NCI-H510A treated with DMSO at 0.1 percent for 48 hours (cell line): Measurements from ENCODE around the gene TEF.
"Not testable (repeated sequence)": the region's sequence is repeated elsewhere in the genome, so short reads cannot be mapped to it uniquely, and the experiment has no call there.

Experiments
- DNase-seq: peaks from one replicate; lab custom pipeline; 2025; lab: John Stamatoyannopoulos, UW

The TEF gene

DNA sequence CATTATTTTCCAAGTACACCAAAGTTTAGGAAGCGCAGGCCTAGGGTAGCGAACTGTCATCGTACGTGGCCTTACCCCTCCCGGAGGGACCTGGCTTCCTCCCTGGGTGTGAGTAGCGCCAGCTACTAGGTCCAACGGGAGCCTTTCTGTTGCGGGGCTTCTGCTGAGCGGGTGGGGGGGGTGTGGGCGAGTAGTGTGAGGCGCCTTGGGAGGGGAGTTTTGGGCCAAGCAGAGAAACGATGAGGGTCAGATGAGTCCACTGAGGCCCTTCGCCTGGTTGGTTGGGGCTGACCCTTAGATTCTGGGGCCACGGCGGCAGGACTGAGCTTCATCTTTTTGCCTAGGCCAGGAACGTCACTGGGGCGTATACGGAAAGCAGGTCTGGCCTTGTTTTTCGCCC, 868 bp downstream of the TEF start:
- DNase-seq, result no peak

DNA sequence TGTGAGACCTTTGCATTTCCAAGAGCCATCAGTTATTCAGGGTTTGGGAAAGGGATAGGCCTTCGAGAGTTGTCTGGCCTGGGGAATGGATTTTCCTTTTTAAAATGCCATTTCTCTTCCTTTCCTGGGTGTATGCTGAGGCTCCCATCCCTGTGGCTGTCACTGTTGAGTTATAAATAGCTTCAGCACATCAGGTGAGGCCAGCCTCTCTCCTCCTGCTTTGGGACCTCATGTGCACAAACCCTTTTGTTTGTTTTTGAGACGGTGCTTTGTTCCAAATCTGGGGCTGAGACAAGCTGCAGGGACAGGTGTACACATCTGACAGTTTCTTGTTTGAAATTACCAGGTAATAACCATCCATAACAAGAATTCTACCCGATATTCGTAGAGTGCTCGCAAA, 1.3 kb downstream of the TEF start:
- DNase-seq, result no peak

DNA sequence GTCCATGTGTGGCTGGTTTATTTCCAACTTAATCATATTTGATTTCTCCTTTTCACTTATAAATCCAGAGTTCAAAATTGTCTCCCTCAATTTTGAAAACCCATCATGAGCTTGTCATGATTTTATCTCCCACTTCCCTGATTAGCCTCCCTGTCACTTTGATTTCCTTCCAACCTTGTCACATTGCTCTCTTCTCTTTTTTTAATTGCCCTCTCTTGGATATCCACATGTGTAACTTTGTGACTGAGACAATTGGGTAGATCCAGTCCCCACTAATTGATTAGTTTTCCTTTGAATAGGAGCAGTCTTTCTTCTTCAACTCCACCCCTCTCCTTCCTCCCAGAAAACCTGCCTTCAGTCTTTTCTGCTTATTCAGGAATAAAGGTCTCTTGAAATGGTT, 2.4 kb downstream of the TEF start:
- no peak for DNase-seq

DNA sequence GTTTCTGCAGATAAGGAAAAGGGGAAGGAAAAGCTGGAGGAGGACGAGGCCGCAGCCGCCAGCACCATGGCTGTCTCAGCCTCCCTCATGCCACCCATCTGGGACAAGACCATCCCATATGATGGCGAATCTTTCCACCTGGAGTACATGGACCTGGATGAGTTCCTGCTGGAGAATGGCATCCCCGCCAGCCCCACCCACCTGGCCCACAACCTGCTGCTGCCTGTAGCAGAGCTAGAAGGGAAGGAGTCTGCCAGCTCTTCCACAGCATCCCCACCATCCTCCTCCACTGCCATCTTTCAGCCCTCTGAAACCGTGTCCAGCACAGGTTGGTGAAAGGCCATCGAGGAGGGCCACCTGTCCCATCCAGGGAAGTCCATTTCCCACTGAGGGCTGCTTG, 5.6 kb downstream of the TEF start:
- no peak for DNase-seq

DNA sequence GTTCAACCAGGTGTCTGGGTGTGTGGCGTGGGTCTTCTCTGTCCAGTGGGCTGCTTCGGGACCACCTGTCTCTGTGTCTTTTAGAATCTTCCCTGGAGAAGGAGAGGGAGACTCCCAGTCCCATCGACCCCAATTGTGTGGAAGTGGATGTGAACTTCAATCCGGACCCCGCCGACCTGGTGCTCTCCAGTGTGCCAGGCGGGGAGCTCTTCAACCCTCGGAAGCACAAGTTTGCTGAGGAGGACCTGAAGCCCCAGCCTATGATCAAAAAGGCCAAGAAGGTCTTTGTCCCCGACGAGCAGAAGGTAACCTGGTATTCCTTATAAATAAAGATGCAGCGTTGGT, 12.2 kb downstream of the TEF start:
- DNase-seq, result no peak

DNA sequence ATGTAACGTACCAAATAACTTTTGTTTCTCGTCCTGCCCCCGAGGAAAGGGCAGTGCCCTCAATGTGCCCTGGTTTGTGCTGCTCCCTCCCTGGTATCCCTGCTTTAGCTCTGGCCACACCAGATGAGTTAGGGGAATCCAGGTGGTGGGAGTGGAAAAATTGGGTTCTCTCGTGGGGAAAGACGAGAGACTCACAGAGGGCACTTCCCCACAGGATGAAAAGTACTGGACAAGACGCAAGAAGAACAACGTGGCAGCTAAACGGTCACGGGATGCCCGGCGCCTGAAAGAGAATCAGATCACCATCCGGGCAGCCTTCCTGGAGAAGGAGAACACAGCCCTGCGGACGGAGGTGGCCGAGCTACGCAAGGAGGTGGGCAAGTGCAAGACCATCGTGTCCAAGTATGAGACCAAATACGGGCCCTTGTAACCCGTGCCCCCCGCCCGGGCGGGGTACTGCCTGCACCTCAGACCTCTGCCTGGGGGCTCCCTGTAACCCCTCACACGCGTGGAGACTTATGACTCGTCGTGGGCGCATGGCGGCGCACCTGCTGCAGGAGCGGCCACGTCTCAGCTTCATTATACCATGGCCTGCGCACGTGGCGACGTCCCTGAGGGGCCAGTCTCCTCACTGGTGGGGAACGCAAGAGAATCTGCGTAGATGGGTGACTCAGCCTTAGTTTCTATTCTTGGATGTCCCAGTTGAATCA, 13.9 kb downstream of the TEF start:
- DNase-seq, result no peak

DNA sequence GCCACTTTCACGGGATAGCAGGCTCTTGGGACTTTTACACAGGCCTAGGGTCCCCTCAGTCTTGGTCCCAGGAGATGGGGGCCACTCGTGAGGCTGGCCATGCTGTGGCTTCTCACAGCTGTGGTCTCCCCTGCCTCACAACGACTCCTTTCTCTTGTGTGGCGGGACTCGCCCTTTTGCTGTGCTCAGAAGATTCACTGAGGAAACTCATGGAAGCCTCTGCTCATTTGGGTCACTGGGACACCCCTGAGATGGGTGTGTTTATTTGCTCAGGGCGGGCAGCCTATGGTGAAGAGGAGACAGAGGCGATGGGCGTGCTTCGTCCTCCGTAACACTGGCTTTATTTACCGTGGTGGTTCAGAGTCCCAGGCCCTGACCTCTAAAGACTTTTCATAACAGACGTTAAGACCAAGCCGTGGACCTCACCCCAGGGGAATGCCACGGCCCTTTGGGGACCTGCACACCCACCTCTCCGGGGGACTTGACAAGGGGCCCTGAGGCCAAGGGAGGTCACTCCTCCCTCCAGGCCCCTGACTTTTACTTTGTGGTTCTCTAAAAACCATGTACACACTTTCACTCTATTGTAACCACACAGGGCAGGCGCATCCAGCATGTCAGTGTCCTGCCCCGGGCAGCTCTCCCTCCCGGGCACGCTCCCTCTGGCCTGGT, 15.5 kb downstream of the TEF start:
- no peak for DNase-seq

DNA sequence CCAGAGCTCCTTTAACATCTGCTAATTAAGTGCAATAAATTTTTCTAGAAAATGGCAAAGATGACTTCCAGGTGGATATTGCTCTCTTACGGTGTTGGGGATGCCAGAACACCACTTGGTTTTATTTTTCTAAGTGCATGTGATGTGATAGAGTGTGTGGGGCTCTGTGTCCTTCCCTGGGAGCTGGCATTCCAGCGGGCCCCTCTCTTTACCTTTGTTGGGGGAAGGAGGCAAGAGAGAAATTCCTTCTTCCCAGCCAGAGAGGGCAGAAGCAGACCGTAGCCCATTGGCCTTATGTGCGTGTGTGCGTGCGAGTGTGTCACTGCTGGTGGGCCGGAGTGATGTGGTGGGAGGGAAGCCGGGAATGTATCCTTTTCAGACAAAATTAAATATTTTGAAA, 17.2 kb downstream of the TEF start:
- no peak for DNase-seq

DNA sequence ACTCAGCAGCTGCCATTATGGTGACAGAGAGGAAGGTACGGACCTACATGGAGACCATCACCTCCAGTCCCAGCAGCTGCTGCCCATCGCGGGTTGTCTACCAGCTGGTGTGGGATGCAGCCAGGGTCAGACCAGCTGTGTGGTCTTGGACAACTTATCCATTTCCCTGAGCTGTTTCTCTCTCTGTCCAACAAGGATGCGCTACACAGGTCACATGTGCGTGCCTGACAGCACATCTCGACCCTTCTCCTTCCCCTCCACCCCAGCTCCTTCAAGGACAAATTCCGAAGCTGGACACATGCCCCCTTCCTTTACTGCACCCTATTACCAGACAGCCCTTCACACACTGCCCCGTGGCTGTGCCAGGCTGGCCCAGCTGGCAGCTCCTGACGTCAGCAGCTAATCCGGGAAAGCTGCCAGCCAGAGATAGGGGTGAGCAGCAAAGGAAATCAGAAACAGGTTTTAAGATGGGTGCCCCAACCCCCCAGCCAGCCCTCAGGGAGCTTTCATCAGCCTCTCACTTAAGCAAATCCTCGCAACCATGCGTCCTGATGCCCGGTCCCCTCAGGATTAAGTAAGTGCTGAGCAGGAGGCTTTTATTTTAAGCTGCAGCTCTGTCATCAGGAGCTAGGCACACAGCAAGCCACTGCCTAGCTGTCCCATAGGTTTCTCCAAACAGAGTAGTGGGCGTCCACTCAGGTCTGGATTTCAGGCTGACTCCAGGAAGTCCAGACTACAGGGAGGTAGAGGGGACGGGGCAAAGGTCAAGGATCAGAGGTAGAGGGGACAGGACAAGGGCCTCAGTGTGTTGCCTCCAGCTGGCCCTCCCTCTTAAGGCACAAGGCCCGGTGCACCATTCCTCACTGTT, 20.3 kb downstream of the TEF start:
- peak; percentile 11 for DNase-seq

DNA sequence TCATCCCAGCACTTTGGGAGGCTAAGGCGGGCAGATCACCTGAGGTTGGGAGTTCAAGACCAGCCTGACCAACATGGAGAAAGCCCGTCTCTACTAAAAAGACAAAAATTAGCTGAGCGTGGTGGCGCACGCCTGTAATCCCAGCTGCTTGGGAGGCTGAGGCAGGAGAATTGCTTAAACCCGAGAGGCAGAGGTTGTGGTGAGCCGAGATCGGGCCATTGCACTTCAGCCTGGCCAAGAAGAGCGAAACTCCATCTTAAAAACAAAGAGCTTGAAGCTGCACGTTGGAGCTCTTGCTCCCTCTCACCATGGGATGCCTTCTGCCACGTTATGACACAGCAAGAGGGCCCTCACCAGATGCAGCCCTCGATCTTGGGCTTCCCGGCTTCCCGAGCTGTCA, 21.1 kb downstream of the TEF start:
- not testable (repeated sequence) for DNase-seq

DNA sequence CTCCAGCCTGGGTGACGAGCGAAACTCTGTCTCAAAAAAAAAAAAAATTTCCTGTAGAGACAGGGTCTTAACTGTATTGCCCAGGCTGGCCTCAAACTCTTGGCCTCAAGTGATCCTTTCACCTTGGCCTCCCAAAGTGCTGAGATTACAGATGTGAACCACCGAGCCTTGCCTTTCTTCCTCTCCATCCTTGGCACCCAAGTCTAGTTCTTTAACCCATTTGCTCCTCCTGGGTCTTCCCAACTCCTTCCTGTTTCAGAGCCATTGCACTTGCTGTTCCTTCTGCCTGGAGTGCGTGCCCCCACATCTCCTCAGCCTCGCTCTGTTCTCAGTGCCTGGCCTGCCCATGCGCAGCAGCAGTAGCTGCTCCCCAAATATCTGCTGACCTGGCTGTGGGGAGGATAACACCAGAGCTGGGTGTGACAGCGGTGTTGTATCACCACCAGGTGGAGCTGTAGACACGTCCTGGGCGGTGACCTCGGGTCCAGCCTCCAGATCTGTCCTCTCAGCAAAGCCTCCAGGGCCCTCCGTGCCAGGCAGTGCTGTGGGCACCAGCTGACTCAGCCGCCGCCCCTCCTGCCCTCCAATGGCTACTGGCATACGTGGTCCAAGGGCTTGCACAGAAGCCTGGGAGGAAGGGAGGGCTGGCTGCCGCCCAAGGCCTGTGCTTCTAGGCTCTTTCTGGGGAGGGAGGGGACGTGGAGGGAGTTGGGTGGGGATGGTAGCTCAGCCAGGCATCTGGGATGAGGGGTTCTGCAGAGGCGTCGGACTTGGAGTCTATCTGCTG, 22.0 kb downstream of the TEF start:
- DNase-seq, result peak; percentile 75

DNA sequence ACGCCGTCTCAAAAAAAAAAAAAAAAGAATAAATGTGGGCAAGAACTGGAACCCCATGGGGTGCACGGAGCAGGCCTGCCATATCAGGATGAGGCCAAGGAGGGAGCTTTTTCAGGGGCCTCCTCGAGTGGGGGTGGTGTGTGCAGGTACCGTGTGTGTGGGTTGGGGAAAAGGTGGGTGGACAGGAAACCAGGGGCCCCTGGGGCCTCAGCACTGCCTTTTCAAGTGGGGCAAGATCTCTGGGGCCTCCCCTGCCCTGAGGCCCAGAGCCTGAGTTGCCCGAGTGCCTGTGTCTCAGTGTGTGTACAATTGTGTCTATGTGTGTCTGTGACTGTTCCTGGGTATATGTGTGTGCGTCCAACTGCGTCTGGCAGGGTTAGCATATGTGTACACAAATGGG, 23.8 kb downstream of the TEF start:
- DNase-seq, result no peak

DNA sequence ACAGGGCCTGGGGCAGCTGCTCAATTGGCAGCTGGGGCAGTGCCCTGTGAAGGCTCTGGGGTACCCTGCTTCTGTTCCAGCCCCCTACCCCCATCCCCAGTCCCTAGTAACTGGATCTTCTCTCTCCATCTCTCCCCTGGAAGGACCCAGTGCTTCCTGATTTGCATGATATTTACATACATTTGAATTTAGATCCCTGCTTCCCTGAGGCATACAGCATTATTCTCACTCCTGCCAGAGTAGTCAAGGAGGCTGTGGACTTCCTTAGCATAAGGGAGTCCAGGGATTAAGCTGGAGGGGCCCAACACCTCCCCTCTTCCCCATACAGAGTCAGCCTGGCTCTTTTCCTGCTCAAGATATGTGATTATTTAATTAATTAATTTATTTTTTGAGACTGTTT, 24.7 kb downstream of the TEF start:
- no peak for DNase-seq

DNA sequence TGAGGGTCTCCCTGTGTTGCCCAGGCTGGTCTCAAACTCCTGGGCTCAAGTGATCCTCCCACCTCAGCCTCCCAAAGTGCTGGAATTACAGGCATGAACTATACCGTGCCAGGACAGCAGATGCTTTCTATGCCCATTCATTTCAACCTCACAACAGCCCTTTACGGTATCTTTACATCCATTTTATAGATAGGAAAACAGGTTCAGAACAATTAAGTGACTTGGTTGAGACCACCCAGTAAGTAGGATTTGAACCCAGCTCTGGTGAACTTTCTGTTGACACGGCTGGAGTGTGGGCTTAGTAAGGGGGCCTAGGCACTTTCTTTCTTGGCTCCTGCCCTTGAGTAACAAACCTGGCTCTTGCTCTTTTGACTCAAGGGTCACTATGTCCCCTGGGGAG, 25.7 kb downstream of the TEF start:
- no peak for DNase-seq

DNA sequence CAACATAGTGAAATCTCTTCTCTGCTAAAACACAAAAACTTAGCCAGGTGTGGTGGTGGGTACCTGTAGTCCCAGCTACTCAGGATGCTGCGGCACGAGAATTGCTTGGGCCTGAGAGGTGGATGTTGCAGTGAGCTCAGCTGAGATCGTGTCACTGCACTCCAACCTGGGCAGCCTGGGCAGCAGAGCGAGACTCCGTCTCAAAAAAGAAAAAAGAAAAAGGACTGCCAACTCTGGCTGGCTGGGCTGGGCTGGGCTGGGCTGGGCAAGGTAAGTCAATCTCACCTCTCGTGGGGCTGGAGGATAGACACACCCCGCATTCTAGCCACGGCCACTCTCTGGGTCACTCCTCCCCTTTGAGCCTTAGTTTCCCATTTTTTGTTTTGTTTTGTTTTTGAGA, 26.9 kb downstream of the TEF start:
- DNase-seq, result no peak

DNA sequence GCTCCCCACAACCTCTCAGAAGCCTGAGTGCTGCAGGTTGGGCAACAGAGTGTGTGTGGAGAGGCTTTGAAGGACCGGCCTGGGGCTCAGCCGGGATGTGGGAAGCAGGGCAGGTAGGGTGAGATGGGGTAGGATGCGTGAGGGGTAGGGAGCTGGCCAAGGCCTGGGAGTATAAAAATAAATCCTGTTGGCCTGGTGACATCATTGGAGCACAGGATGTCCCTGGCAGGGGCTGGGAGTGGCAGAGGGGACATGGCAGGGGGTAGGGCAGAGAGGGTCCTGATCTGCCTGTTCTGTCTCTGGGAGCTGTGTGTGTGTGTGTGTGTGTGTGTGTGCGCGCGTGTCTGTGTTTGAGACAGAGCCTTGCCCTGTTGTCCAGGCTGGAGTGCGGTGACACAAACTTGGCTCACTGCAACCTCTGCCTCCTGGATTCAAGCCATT, 28.6 kb downstream of the TEF start:
- DNase-seq, result no peak

DNA sequence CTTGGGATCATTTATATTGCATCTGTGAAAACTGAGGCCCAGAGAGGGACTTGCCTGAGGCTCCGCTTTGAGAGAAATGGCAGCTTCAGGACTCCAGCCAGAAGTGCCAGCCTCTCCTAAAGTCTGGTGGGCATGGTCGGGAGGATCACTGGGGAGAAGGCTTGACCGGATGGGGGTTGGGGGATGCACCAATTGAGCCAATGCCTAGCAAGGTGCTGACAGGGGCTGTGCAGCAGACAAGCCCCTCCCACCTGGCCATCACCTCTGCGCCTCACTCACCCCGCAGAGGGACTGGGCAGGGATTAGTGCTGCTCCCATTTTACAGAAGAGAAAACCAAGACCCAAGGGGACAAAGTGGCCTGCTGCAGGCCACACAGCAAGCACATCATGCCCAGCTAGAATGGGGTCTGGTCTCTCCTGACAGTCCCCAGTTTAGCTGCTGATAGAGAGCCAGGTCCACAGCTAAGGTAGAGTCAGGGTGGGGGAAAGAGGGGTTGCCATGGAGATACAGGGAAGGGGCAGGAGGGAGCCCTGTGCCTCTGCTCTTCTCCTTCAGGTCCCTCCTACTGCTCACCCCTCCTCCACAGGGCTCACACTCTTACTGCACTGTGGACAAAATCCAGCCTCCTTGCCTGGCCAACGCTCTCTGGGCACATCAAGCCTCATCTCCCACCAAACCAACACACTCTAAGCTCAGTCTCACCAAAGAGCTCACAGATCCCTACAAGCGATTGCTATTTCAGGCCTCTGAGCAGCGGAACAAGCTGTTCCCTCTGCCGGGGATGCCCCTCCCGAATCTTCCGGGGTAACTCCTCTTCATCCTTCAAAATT, 29.5 kb downstream of the TEF start:
- DNase-seq, result no peak

DNA sequence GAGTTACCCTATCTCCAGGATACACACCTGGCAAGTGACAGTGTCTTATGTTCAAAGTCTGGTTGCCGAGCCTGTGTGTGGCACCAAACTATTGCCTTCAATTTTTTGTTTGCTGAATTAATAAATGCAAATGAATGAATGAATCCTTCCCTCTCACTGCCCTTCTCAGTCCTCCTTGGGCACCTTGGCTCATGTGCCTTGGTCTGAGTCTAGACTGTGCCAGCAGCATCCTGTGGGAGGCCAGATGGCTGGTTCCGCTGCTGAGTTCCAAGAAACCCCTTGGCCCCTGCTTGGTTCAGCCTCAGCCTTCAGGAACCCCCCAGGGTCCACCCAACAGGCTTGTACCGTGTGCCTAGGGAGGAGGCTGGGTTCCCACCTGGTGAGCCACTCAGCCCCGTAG, 33.8 kb downstream of the TEF start:
- DNase-seq, result no peak

DNA sequence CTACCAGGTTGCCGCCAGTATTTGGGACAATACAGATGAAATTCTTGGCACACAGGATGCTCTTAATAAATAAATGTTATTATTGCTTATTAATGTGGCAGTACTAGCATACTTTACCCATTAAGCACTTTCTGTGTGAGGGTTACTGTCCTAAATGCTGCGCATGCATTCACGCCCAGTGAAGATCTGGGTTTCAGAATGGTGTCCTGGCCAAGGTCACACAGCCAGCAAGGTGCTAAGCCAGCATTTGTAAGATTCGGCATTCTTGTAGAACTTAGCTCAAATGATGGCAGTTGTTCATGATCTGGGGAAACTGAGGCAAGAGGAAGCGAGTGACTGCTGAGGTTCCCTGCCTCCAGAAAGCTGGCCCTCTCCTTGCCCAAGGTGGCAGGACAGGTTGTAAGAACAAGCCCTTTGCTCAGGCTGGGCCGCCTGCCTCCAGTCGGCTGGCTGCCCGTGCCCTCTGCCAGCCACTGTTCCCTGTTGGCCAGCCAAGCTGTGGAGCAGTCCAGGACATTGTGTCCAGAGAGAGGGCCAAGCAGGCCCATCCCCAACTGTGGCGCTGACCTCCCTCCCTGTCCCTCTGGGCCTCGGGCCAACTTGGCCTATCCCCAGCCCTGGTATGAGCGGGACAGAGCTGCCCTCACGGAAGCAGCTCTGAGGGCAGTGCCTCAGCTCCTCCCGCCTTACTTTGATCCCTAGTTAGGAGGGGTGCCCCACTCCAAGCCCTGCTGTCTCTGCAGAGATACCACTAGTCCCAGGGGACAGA, 36.1 kb downstream of the TEF start:
- DNase-seq, result no peak

DNA sequence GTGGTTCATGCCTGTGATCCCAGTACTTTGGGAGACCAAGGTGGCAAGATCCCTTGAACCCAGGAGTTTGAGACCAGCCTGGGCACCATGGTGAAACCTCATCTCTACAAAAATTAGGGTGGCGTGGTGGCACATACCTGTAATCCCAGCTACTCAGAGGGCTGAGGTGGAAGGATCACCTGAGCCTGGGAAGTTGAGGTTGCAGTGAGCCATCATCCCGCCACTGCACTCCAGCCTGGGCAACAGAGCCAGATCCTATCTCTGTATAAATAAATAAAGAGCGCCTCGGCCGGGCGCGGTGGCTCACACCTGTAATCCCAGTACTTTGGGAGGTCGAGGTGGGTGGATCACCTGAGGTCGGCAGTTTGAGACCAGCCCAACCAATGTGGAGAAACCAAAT, 37.0 kb downstream of the TEF start:
- DNase-seq, result no peak
